ENCODE data around the gene AURKA.

AURKA gene

GRCh38 chr20:56358070-56358469 lies 33.9 kb downstream of the AURKA start:
- TF ChIP-seq RARB (CRISPR knock-in tag; IDR thresholded peaks at IDR 0.05) = no peak
- no peak for TF ChIP-seq OSR1 (CRISPR knock-in tag; IDR thresholded peaks at IDR 0.05)
- TF ChIP-seq ZFP3 (CRISPR knock-in tag; IDR thresholded peaks at IDR 0.05) = no peak
- TF ChIP-seq BACH2 (CRISPR knock-in tag; IDR thresholded peaks at IDR 0.05; ENCODE audit: borderline replicate concordance) = no peak
- ATAC-seq = no peak

- TF ChIP-seq GLIS3 (CRISPR knock-in tag; IDR thresholded peaks at IDR 0.05) = no peak
- TF ChIP-seq TOX (CRISPR knock-in tag; IDR thresholded peaks at IDR 0.05; ENCODE audit: borderline replicate concordance) = no peak
- TF ChIP-seq POU6F1 (CRISPR knock-in tag; IDR thresholded peaks at IDR 0.05; ENCODE audit: borderline replicate concordance, low read depth) = no peak
- TF ChIP-seq BACH2 (CRISPR knock-in tag; IDR thresholded peaks at IDR 0.05; ENCODE audit: borderline replicate concordance) = no peak
- no peak for TF ChIP-seq ZNF8 (CRISPR knock-in tag; IDR thresholded peaks at IDR 0.05)
- no peak for TF ChIP-seq ZFP3 (CRISPR knock-in tag; IDR thresholded peaks at IDR 0.05)
- no peak for TF ChIP-seq SNAI2 (CRISPR knock-in tag; IDR thresholded peaks at IDR 0.05)
- TF ChIP-seq TCF4 (CRISPR knock-in tag; IDR thresholded peaks at IDR 0.05; ENCODE audit: borderline replicate concordance) = no peak
- ATAC-seq = no peak
These were observed 38.7 kb downstream of the AURKA start for GRCh38 chr20:56353356-56353755.

- TF ChIP-seq TCF4 (CRISPR knock-in tag; IDR thresholded peaks at IDR 0.05; ENCODE audit: borderline replicate concordance) = no peak
- TF ChIP-seq ESRRG (CRISPR knock-in tag; IDR thresholded peaks at IDR 0.05) = no peak
- no peak for TF ChIP-seq ZNF70 (CRISPR knock-in tag; IDR thresholded peaks at IDR 0.05)
- TF ChIP-seq GLIS3 (CRISPR knock-in tag; IDR thresholded peaks at IDR 0.05) = no peak
- TF ChIP-seq ZFP3 (CRISPR knock-in tag; IDR thresholded peaks at IDR 0.05) = no peak
- no peak for TF ChIP-seq ZC3H10 (CRISPR knock-in tag; IDR thresholded peaks at IDR 0.05)
- no peak for TF ChIP-seq PATZ1 (CRISPR knock-in tag; IDR thresholded peaks at IDR 0.05; ENCODE audit: borderline replicate concordance)
- no peak for TF ChIP-seq OSR1 (CRISPR knock-in tag; IDR thresholded peaks at IDR 0.05)
- TF ChIP-seq SNAI2 (CRISPR knock-in tag; IDR thresholded peaks at IDR 0.05) = no peak
- no peak for TF ChIP-seq CSDC2 (CRISPR knock-in tag; IDR thresholded peaks at IDR 0.05)
- no peak for TF ChIP-seq CREB5 (CRISPR knock-in tag; IDR thresholded peaks at IDR 0.05; ENCODE audit: low read depth)
- TF ChIP-seq POU6F1 (CRISPR knock-in tag; IDR thresholded peaks at IDR 0.05; ENCODE audit: borderline replicate concordance, low read depth) = no peak
- no peak for TF ChIP-seq TSHZ2 (CRISPR knock-in tag; IDR thresholded peaks at IDR 0.05)
- no peak for TF ChIP-seq TOX (CRISPR knock-in tag; IDR thresholded peaks at IDR 0.05; ENCODE audit: borderline replicate concordance)
- no peak for TF ChIP-seq ZNF8 (CRISPR knock-in tag; IDR thresholded peaks at IDR 0.05)
- no peak for TF ChIP-seq ZNF565 (CRISPR knock-in tag; conservative IDR thresholded peaks at IDR 0.05; ENCODE audit: low read depth)
- no peak for ATAC-seq
These were observed 39.5 kb downstream of the AURKA start for GRCh38 chr20:56352345-56353055.

Data from SK-N-SH treated with all-trans-retinoic acid at 6 μM for 48 hours (cell line).